NT2/D1 (cell line): ENCODE results near the gene HIRA.

Source experiments
- SUZ12 ChIP-seq: IDR thresholded peaks from 2 replicates; pipeline ENCODE4 v1.6.1; 2011; ENCODE audit not compliant: insufficient read length, insufficient read depth; ENCODE audit errors: extremely low read depth
- YY1 ChIP-seq: IDR thresholded peaks from 2 replicates; pipeline ENCODE4 v1.6.1; 2011; ENCODE audit not compliant: insufficient read length, insufficient read depth
- ZNF274 ChIP-seq: IDR thresholded peaks from 2 replicates; pipeline ENCODE4 v1.6.1; 2011; ENCODE audit warnings: mild to moderate bottlenecking, low read depth, low read length

DNA sequence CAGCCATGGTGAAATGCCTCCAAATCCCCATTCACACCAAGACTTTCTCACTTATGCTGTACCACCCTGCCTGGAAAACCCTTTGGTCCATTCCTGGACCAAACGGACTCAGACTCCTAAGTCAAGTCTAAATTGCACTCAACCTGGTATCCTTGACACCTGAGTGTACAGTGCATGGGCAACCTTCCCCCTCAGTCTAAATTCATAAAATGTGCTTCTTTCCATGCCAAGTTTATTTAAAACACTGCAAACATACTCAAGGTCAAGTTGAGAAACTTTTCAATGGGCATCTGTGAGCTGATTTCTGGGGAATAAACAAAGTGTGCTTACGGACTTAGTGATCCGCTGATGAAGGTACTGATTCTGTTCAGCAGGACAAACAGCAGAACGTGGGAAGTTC, 26.4 kb downstream of the HIRA start:
- TF ChIP-seq ZNF274 (no peak), YY1 (no peak), SUZ12 (no peak)
